Measurements from ENCODE around the gene KRT84.

The KRT84 gene

DNA sequence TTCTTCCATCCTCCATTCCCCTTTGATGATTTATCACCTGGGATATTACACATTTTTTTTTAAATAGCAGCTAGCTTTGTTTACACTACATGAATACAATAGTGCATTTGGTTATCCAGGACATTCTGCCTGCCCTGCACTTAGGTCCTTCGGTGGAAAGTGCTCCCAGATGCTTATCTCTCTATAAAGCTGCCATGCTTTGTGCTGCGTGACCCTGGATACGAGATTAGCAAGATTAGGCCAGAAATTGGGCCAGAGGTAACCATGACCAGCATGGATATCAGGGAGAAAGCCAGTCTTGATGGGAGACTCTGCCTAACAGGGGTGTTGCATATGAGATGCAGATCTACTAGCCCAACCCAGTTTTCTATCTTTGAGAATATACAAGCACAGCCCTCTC is 52.1 kb downstream of the KRT84 start:
- no peaks in the 10 kb centered on the region for H3K4me1 ChIP-seq (ENCODE audit: control insufficient read depth, insufficient read depth, low read length)
- H3K27ac ChIP-seq (ENCODE audit: insufficient read depth, low read depth, low read length, poor library complexity, severe bottlenecking) = no peak overlapping the region
- no peaks in the 10 kb centered on the region for H3K27me3 ChIP-seq (ENCODE audit: control insufficient read depth, insufficient read depth, low read length, poor library complexity, severe bottlenecking)
- no peaks in the 10 kb centered on the region for H3K36me3 ChIP-seq (ENCODE audit: control insufficient read depth, insufficient read depth, low read length)
- no peak overlapping the region for H3K4me3 ChIP-seq (ENCODE audit: insufficient read depth, low read depth, low read length)
- H3K9me3 ChIP-seq (ENCODE audit: control insufficient read depth, low read length) = no peaks in the 10 kb centered on the region
- 85 to 86% methylated on average over 3 of the region's 3 CpGs for WGBS, 2 experiments

DNA sequence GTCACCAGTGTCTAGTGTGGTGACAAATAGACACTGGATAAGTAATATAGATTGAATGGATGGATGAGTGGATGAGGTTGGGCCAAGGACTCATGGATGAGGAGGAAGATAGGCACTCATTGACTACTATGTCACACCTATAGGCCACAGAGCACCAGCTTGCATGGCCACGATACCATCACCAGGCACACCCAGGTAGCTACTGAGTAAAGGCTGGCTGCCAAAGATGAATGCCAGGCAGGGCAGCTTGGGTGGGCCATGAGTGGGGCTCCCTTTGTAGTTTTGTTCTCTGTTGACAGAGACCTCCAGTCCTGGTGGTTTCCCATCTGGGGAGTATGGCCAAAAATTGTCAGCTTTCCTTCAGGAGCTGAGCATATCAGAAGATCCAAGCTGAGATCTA is 53.1 kb downstream of the KRT84 start:
- H3K36me3 ChIP-seq (ENCODE audit: control insufficient read depth, insufficient read depth, low read length) = no peaks in the 10 kb centered on the region
- no peaks in the 10 kb centered on the region for H3K27me3 ChIP-seq (ENCODE audit: control insufficient read depth, insufficient read depth, low read length, poor library complexity, severe bottlenecking)
- no peaks in the 10 kb centered on the region for H3K9me3 ChIP-seq (ENCODE audit: control insufficient read depth, low read length)
- 91 to 100% methylated on average over 1 of the region's 1 CpG for WGBS, 2 experiments
- H3K4me1 ChIP-seq (ENCODE audit: control insufficient read depth, insufficient read depth, low read length) = no peaks in the 10 kb centered on the region
- H3K4me3 ChIP-seq (ENCODE audit: insufficient read depth, low read depth, low read length) = no peak overlapping the region
- no peak overlapping the region for H3K27ac ChIP-seq (ENCODE audit: insufficient read depth, low read depth, low read length, poor library complexity, severe bottlenecking)

DNA sequence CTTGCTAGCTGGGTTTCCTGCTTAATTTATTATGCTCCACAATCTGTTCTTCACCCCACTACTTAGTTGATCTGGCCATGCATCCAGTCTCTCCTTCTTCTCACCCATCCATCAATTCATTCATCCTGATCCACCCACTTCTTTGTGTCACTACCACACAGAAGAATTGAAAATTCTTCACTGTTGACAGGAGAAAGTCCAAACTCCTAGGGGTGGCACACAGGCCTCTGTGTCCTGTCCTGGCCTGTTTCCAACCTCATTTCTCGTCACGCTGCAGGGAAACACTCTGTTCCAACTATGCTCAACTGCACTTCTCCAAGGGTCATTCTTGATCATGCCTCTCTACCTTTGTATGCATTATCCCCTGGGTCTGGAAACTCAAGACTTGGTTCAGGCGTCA is 53.6 kb downstream of the KRT84 start:
- Histone ChIP-seq H3K27ac (ENCODE audit: insufficient read depth, low read depth, low read length, poor library complexity, severe bottlenecking) (no peak overlapping the region), H3K27me3 (ENCODE audit: control insufficient read depth, insufficient read depth, low read length, poor library complexity, severe bottlenecking) (no peaks in the 10 kb centered on the region), H3K4me3 (ENCODE audit: insufficient read depth, low read depth, low read length) (no peak overlapping the region), H3K4me1 (ENCODE audit: control insufficient read depth, insufficient read depth, low read length) (no peaks in the 10 kb centered on the region), H3K9me3 (ENCODE audit: control insufficient read depth, low read length) (no peaks in the 10 kb centered on the region), H3K36me3 (ENCODE audit: control insufficient read depth, insufficient read depth, low read length) (no peaks in the 10 kb centered on the region)
- WGBS, 2 experiments = 91 to 96% methylated on average over 3 of the region's 3 CpGs

GRCh38 chr12:52331039-52331438 is 54.4 kb downstream of the KRT84 start:
- 93 to 96% methylated on average over 1 of the region's 1 CpG for WGBS, 2 experiments
- Histone ChIP-seq H3K9me3 (ENCODE audit: control insufficient read depth, low read length) (no peaks in the 10 kb centered on the region), H3K4me3 (ENCODE audit: insufficient read depth, low read depth, low read length) (no peak overlapping the region), H3K4me1 (ENCODE audit: control insufficient read depth, insufficient read depth, low read length) (no peaks in the 10 kb centered on the region), H3K27me3 (ENCODE audit: control insufficient read depth, insufficient read depth, low read length, poor library complexity, severe bottlenecking) (no peaks in the 10 kb centered on the region), H3K27ac (ENCODE audit: insufficient read depth, low read depth, low read length, poor library complexity, severe bottlenecking) (no peak overlapping the region), H3K36me3 (ENCODE audit: control insufficient read depth, insufficient read depth, low read length) (no peaks in the 10 kb centered on the region)

DNA sequence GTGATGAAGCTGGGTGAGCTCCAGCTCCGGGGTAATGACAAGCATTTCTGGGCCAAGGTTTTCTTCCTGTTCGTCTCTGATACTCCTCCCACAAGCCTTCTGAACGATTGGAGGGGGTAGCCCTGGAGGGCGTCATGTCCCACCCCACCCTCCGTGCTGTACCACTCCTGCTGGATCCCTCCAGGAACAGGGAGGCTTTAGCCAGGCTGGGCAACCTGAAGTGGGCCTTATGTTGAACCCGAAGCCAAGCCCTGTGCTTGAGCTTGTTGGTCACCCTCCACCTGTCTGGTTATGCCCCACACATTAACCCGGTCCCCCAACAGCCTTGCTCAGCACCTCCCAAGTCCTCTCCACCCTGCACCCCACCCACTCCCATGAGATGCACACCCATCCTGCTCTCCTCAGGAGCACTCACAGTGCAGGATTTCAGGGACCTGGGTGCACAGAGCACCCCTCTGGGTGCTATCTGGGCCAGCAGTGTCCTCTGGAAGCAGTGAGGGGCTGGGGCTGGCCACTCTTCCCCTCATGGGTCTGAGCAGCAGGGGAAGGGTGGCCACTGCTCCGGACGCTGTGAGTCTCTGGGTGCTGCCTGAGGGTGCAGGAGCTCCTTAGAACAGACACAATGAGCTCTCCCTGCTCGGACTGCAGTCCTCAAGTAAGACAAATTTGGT is 57.5 kb downstream of the KRT84 start:
- Histone ChIP-seq H3K27ac (ENCODE audit: insufficient read depth, low read depth, low read length, poor library complexity, severe bottlenecking) (no peak overlapping the region), H3K4me1 (ENCODE audit: control insufficient read depth, insufficient read depth, low read length) (no peaks in the 10 kb centered on the region), H3K4me3 (ENCODE audit: insufficient read depth, low read depth, low read length) (no peak overlapping the region), H3K9me3 (ENCODE audit: control insufficient read depth, low read length) (no peaks in the 10 kb centered on the region), H3K36me3 (ENCODE audit: control insufficient read depth, insufficient read depth, low read length) (no peaks in the 10 kb centered on the region), H3K27me3 (ENCODE audit: control insufficient read depth, insufficient read depth, low read length, poor library complexity, severe bottlenecking) (no peaks in the 10 kb centered on the region)
- WGBS, 2 experiments = 82 to 86% methylated on average over 10 of the region's 10 CpGs

All from ectodermal cell (in vitro differentiated cells).